HG02981 (cell line): ENCODE measurements around the gene NFIC.
"Not testable (repeated sequence)": the region's sequence is repeated elsewhere in the genome, so short reads cannot be mapped to it uniquely, and the experiment has no call there.

Experiments
- ATAC-seq: cut with Tn5 transposase; IDR thresholded peaks from one replicate; pipeline ENCODE4 v1.9.1; 2021; ENCODE audit warnings: mild to moderate bottlenecking, moderate library complexity; ENCODE audit not compliant: unreplicated experiment

NFIC gene

DNA sequence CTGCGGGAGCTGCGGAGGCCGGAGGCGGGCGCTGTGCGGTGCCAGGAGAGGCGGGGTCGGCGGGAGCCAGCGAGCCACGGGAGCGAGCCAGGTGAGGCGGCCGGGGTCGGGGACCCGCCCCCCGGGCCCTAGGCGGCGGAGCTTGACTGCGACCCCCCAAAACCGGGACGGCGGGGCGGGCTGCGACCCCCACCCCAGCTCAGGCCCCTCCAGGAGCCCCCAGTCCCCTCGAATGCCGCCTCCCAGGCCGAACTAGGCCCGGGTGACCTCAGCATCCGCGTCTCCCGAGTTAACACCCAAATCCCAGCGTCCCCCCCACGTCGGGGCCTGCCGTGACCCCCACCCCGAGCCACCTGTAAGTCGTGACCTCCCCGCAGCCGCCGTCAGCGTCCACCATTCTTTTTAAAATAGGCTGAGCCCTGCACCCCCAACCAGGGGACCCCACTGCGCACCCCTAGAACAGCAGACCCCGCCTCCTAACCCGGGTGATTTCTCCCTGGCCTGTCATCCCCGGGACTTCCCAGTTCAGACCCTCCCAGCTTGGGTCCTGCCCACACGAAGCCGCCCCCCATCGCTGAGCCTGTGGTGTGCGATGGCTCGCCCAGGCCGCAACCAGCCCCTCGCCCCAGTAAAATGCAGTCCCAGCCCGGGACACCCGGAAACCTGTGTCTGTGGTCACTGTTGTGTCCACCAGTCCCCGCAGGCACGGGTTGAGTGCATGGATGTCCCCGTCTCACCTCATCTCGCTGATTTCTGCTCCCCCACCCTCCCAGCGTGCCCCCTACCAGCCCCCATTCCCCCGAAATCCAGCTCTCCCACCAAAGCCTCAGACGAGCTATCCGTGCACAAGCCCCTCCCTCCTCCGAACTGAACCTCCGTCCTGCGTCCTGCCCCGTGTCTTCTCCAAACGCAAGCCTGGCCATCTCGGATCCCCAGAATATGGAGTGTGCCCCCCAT lies 140.3 kb downstream of the NFIC start:
- ATAC-seq = no peak

- ATAC-seq = no peak
Measured at GRCh38 chr19:3507371-3508120, 141.2 kb downstream of the NFIC start.

DNA sequence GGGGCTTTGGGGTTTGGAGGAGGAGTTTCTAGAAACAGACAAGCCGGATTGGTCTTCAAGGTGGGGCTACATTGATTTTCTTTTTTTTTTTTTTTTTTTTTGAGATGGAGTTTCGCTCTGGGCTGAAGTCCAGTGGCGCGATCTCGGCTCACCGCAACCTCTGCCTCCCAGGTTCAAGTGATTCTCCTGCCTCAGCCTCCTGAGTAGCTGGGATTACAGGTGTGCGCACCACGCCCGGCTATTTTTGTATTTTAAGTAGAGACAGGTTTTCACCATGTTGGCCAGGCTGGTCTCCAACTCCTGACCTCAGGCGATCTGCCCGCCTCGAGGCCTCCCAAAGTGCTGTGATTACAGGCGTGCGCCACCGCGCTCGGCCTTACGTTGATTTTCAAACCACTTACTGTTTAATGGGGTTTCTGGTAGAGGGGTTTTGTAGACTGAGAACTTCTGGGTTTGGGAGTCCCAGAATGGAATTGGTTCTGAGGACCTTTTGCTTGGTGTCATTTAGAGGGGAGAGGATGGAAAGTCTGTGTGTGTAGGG lies 141.8 kb downstream of the NFIC start:
- not testable (repeated sequence) for ATAC-seq

DNA sequence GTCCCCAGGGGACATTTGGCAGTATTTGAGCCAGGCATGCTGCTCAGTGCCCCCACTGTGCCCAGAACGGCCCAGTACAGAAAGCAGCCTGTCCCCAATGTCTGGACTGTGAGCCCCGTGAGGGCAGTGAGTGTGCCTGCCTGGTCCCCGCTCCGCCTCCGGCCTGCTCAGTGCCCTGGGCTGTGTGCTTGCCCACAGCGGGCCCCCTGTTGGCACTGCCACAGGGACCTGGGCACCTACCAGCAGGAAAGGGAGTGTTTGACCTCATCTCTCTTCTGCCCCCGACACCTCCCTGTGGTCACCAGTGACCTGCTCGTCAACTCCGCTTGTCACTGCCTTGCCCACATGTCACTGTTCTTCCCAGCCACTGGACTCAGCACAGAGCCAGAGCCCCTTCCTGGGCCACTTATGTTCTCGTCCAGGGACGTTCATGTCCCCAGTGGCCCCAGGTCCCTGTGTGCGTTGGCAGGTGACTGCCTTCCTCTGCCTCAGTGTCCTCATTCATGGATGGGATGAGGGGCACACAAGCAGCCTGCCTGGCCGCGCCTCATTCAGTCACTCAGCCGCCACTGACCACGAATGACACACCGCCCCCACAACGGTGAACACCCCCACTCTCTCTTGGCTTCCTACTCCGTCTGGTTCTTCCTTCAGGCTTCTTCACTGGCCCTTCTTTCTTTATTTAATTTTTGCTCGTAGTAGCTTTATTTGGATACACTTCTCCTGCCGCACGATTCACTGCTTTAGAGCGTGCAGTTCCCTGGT lies 142.6 kb downstream of the NFIC start:
- no peak for ATAC-seq

- ATAC-seq = no peak
Measured at GRCh38 chr19:3509566-3509989, 143.2 kb downstream of the NFIC start.

GRCh38 chr19:3510727-3511126 lies 144.3 kb downstream of the NFIC start:
- no peak for ATAC-seq

DNA sequence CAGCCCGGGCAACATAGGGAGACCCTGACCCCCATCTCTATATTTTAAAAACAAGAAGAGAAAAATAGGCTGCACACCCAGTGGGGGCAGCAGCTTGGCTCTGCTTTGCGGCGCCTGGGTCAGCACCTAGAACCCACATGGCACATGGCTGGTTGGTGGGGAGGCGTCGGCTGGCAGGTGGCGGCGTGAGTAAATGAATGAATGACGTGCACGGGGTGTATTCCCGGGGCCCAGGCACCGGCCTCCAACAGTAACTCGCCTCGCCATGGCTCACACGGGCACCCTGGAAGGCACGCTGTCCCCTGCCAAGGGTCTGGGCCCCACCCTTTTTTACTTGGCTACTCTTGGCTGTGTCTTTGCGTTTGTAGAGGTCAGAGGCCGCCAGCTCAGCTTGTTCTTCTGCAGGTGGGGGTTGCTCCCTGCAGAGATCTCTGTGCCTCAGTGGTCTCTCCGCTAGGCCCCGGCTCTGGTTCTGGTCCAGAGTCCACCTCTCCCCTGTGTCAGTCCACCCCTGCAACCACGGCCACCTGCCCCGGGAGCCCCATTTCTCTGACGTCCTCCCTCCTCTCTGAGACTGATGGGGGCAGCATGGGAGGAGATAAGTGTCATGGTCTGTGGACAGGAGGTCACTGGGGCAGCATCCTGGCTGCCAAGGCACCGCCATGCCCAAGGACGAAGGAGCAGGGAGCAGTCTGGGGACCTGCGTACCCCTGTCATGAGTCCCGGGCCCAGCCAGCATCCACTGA lies 145.3 kb downstream of the NFIC start:
- ATAC-seq = no peak

DNA sequence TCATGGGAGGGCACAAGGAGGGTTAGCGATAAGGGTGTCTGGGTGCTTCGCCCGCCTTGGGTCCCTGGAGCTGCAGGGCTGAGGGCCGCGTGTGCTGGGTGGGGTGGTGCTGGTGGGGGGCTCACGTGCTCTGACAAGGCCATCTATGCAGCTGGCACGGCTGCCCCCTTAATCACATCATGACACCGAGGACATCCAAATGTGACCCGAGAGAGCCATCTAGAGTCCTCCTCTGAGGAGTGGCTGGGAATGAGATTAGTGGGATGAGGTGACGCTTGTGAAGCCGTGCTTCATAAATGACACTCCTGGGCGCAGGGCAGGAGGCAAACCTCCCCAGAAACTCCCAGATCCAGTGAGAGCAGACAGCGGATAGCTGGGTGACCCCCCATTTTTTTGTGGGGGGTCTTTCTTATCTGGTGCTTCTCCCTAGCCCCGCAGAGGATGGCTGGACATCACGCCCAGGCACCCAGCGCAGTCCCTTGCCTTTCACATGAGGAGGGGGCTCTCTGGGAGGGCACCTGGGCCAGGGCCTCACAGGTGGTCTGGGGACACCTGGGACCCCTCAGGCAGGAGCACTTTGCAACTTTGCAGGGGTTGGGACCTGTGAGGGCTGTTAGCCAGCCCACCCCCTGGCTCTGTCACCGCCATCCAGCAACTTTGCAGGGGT lies 146.3 kb downstream of the NFIC start:
- ATAC-seq = no peak

GRCh38 chr19:3513229-3514140 lies 147.1 kb downstream of the NFIC start:
- ATAC-seq = no peak

- ATAC-seq = no peak
Measured at GRCh38 chr19:3514930-3515329, 148.5 kb downstream of the NFIC start.

DNA sequence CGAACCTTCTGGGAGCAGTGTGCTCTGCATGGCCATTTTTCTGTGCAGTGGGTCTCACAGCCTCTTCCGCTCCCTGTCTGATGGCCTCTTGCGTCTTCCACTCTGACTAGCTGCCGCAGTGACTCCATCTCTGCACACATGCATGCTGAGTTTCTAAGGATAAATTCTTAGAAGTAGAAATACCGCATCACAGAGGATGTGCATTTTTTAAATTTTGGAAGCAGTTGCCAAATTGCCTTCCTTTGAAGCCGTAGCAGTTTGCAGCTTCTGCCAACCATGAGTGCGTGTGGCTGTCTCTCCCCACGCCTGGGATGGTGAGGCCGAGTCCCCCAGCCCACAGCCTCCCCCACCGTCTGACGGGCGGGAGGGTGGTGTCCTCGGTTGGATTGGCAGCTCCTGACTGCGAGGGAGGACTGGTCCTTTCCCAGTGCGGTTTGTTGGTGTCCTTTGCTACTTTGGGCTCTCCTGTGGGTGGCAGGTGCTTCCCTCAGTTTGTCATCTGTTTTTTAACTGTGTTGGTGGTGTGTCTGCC lies 149.6 kb downstream of the NFIC start:
- no peak for ATAC-seq

DNA sequence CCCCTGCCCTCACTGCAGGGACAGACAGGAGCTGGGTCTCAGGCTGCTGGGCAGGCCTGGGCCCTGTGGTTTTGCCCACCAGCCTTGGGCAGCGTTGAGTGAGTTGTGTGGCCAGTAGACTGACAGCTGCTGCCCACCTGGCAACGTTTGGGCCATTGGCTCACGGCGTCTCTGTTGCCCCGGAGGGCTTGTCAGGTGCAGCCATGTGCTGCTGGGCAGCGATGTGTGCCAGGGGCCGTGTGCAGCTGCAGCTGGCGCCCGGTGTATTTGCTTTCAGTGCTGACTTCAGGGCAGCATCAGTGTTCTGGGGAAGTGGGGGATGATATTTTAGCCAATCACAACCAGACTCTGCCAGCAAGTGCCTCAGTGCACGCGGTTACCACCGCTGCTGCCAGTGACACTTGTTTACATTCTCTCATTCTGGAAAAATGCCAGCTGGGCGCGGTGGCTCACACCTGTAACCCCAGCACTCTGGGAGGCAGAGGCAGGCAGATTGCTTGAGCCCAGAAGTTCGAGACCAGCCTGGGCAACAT lies 150.4 kb downstream of the NFIC start:
- ATAC-seq = no peak

GRCh38 chr19:3517638-3518037 lies 151.3 kb downstream of the NFIC start:
- ATAC-seq = no peak

GRCh38 chr19:3518255-3518654 lies 151.9 kb downstream of the NFIC start:
- ATAC-seq = no peak

GRCh38 chr19:3518659-3519058 lies 152.3 kb downstream of the NFIC start:
- no peak for ATAC-seq
